Liver (tissue), 3 donors: ENCODE data around the gene PER2.

ENCODE experiments used
- GABPA ChIP-seq, 2 donors: IDR thresholded peaks in 1 of 2; conservative IDR thresholded peaks in 1 of 2; 2 replicates each; pipeline ENCODE4 v1.6.1; 2016; ENCODE audit warnings: antibody characterized with exemption in 2 of 2, mild to moderate bottlenecking in 1 of 2, moderate library complexity in 1 of 2
- YY1 ChIP-seq: IDR thresholded peaks from 2 replicates; pipeline ENCODE4 v1.6.1; 2016; ENCODE audit warnings: antibody characterized with exemption, mild to moderate bottlenecking
- TF ChIP-seq, protein P1 (sequence below): fragments of 150-350 bp; IDR thresholded peaks from 2 replicates; pipeline ENCODE4 v1.5.1; 2017; ENCODE audit warnings: improper control_type of control experiment, low read depth, low read length; ENCODE audit not compliant: missing input control
- donor health status: healthy.
- donor health status: healthy.

DNA sequence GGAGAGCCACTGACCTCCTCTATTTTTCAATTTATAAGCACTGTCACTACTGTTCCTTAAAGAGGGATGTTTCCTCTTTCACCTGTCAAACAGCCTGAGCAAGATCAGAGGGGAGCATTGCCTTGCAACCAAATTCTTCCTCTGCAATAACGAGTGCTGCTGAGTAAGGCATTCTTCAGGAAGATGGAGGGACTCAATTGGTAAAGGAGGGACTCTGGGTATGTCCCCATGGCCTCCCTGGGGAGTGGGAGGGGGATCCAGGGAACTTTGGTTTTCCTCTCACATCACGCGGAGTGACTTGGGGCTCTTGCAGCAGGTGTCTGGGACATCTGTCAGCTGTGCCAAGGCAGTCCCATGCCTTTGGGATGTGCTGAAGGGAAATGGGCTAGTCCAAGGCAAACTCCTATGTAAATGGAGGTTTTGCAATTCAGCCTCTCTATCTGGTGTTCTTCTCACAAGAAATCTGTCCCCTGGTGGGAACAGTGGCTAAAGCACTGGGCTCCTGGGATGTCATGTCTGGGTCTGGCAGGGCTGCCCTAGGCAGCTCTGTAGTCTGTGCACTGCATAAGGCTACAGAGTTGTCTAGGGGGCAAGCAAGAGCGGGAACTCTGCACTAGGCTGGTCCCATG is 34.2 kb downstream of the PER2 start:
- TF ChIP-seq, protein P1, sequence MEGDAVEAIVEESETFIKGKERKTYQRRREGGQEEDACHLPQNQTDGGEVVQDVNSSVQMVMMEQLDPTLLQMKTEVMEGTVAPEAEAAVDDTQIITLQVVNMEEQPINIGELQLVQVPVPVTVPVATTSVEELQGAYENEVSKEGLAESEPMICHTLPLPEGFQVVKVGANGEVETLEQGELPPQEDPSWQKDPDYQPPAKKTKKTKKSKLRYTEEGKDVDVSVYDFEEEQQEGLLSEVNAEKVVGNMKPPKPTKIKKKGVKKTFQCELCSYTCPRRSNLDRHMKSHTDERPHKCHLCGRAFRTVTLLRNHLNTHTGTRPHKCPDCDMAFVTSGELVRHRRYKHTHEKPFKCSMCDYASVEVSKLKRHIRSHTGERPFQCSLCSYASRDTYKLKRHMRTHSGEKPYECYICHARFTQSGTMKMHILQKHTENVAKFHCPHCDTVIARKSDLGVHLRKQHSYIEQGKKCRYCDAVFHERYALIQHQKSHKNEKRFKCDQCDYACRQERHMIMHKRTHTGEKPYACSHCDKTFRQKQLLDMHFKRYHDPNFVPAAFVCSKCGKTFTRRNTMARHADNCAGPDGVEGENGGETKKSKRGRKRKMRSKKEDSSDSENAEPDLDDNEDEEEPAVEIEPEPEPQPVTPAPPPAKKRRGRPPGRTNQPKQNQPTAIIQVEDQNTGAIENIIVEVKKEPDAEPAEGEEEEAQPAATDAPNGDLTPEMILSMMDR = no peak
- TF ChIP-seq GABPA (IDR thresholded peaks at IDR 0.05 in 1 of 2, conservative IDR thresholded peaks at IDR 0.05 in 1 of 2) (no peak), YY1 (no peak)
